CD14-positive monocyte (primary cell): ENCODE measurements around the gene ARID1B. TPM values are rescaled to one million over a fixed set of nuclear protein-coding genes. Genes with fewer than 3 reads are reported as not detected.

Experiments used
- DNase-seq, 3 donors: peaks; one replicate each; pipeline ENCODE4 v3.0.0-alpha.2; 2011 to 2022
- H2AFZ ChIP-seq: 2 replicates; pipeline ENCODE4 v1.6.0; 2012; ENCODE audit warnings: mild to moderate bottlenecking, low read depth, low read length, inconsistent platforms; ENCODE audit not compliant: insufficient read depth, poor library complexity, severe bottlenecking
- H3K27ac ChIP-seq, 2 donors: 1 replicate in 1 of 2; 2 replicates in 1 of 2; pipeline ENCODE4 v1.5.1; 2012 to 2013; ENCODE audit warnings: low read length in 2 of 2, control low read depth in 1 of 2, inconsistent platforms in 1 of 2, low read depth in 1 of 2, mild to moderate bottlenecking in 1 of 2
- H3K27me3 ChIP-seq, 2 donors: one replicate each; pipeline versions ENCODE4 v1.6.0 to v1.6.1; 2011 to 2013; ENCODE audit warnings: low read length in 2 of 2; ENCODE audit not compliant: control insufficient read depth in 2 of 2, insufficient read depth in 2 of 2
- H3K36me3 ChIP-seq, 2 donors: replicated peaks in 1 of 2; 1 replicate in 1 of 2; 2 replicates in 1 of 2; pipeline versions ENCODE4 v1.5.1 to v1.6.1; 2012 to 2013; ENCODE audit warnings: low read length in 2 of 2, control low read depth in 1 of 2, inconsistent platforms in 1 of 2, mild to moderate bottlenecking in 1 of 2; ENCODE audit not compliant: insufficient read depth in 2 of 2, control insufficient read depth in 1 of 2
- H3K4me1 ChIP-seq, 2 donors: 1 replicate in 1 of 2; 2 replicates in 1 of 2; pipeline versions ENCODE4 v1.5.1 to v1.6.1; 2012 to 2013; ENCODE audit warnings: low read length in 2 of 2, control low read depth in 1 of 2, inconsistent platforms in 1 of 2, mild to moderate bottlenecking in 1 of 2, moderate library complexity in 1 of 2; ENCODE audit not compliant: insufficient read depth in 2 of 2, control insufficient read depth in 1 of 2
- H3K4me2 ChIP-seq: replicated peaks from 2 replicates; pipeline ENCODE3; 2012; ENCODE audit warnings: low read length, moderate library complexity, mild to moderate bottlenecking; ENCODE audit not compliant: poor library complexity, severe bottlenecking; ENCODE audit errors: extremely low read depth
- H3K4me3 ChIP-seq, 3 experiments: fragments of 200-600 bp in 1 of 3; sonication (generic) in 1 of 3; replicated peaks in 1 of 3; 1 replicate in 2 of 3; 2 replicates in 1 of 3; pipeline ENCODE4 v1.5.1; 2011 to 2013; ENCODE audit warnings: low read length in 3 of 3, mild to moderate bottlenecking in 3 of 3, control low read depth in 2 of 3, low read depth in 2 of 3, inconsistent platforms in 1 of 3, moderate library complexity in 1 of 3
- H3K79me2 ChIP-seq: 2 replicates; pipeline ENCODE4 v1.6.0; 2012; ENCODE audit warnings: mild to moderate bottlenecking, control low read depth, inconsistent platforms, low read length, moderate library complexity; ENCODE audit not compliant: insufficient read depth
- H3K9ac ChIP-seq: 2 replicates; pipeline ENCODE4 v1.6.0; 2017; ENCODE audit warnings: low read length, mild to moderate bottlenecking; ENCODE audit not compliant: insufficient read depth, poor library complexity, severe bottlenecking
- H3K9me3 ChIP-seq, 2 donors: replicated peaks in 1 of 2; 1 replicate in 1 of 2; 2 replicates in 1 of 2; pipeline versions ENCODE4 v1.5.1 to v1.6.1; 2012 to 2013; ENCODE audit warnings: low read length in 2 of 2, control low read depth in 1 of 2; ENCODE audit not compliant: control insufficient read depth in 1 of 2, insufficient read depth in 1 of 2
- H4K20me1 ChIP-seq: 2 replicates; pipeline ENCODE4 v1.6.0; 2012; ENCODE audit warnings: mild to moderate bottlenecking, low read length, control low read depth, moderate library complexity; ENCODE audit not compliant: insufficient read depth
- H3K27ac Mint-ChIP-seq, 7 donors: one replicate each; pipeline ENCODE4 v1.8.0; 2020; ENCODE audit warnings: mild to moderate bottlenecking in 7 of 7, mixed read lengths in 7 of 7, moderate library complexity in 6 of 7, inconsistent platforms in 2 of 7
- H3K27me3 Mint-ChIP-seq, 3 donors: one replicate each; pipeline ENCODE4 v1.8.0; 2021 to 2022; ENCODE audit warnings: low read depth in 3 of 3, mild to moderate bottlenecking in 3 of 3, mixed read lengths in 3 of 3, moderate library complexity in 3 of 3, inconsistent platforms in 1 of 3
- H3K36me3 Mint-ChIP-seq, 2 donors: one replicate each; pipeline ENCODE4 v1.8.0; 2020; ENCODE audit warnings: mixed read lengths in 2 of 2, inconsistent platforms in 1 of 2, mild to moderate bottlenecking in 1 of 2
- H3K4me1 Mint-ChIP-seq: one replicate; pipeline ENCODE4 v1.8.0; 2020; ENCODE audit warnings: mild to moderate bottlenecking, mixed read lengths
- H3K4me3 Mint-ChIP-seq, 2 donors: one replicate each; pipeline ENCODE4 v1.8.0; 2020; ENCODE audit warnings: mild to moderate bottlenecking in 2 of 2, mixed read lengths in 2 of 2, moderate library complexity in 1 of 2
- H3K9me3 Mint-ChIP-seq, 7 donors: one replicate each; pipeline ENCODE4 v1.8.0; 2020 to 2022; ENCODE audit warnings: mixed read lengths in 7 of 7, mild to moderate bottlenecking in 6 of 7, moderate library complexity in 6 of 7, inconsistent platforms in 2 of 7
- WGBS: methylation state at CpG from one replicate; pipeline ENCODE4 v1.1.5; 2013; ENCODE audit warnings: missing lambda C conversion rate; ENCODE audit not compliant: insufficient coverage; 5-methylcytosine and 5-hydroxymethylcytosine counted together
- intact Hi-C, 2 donors: fragments of 100-400 bp; cut with micrococcal nuclease; formaldehyde crosslinking; loops; one replicate each; pipeline versions ENCODE4 v1.15.0 to v1.15.1; 2023
- polyA plus RNA-seq, 3 donors: library from polyadenylated mRNA; depleted of rRNA in 1 of 3; unstranded in 2 of 3; stranded (reverse) in 1 of 3; fragments of 300-500 nt in 2 of 3; fragments of >200 nt in 1 of 3; fragmentation: Illumina TruSeq in 2 of 3; gene quantifications; 1 replicate in 2 of 3; 2 replicates in 1 of 3; pipeline ENCODE4 v1.2.3, GENCODE V29; 2012 to 2021
- TF ChIP-seq, protein P1 (sequence below): fragments of 200-600 bp; IDR thresholded peaks from one replicate; pipeline ENCODE4 v1.8.0; 2022; ENCODE audit warnings: antibody characterized with exemption, mild to moderate bottlenecking

ARID1B gene
- polyA plus RNA-seq, 3 donors, result 3.2 to 22.1 (median 3.8) TPM

GRCh38 chr6:157157258-157157657, 380.1 kb downstream of the ARID1B start:
- no peaks in the 10 kb centered on the region for H3K27me3 Mint-ChIP-seq
- Histone ChIP-seq H3K79me2 (no peaks in the 10 kb centered on the region), H3K27me3 (no peaks in the 10 kb centered on the region), H3K4me3 (no peak overlapping the region), H3K9me3 (no peaks in the 10 kb centered on the region), H3K4me1 (no peaks in the 10 kb centered on the region), H3K9ac (no peak overlapping the region), H2AFZ (no peak overlapping the region), H3K27ac (no peak overlapping the region), H3K36me3 (peaks cover 24 to 75% of the 10 kb centered on the region in 2 donors), H3K4me2 (no peak overlapping the region), H4K20me1 (no peaks in the 10 kb centered on the region)
- no peaks in the 10 kb centered on the region for H3K9me3 Mint-ChIP-seq
- WGBS, result 96% methylated on average over 7 of the region's 9 CpGs
- TF ChIP-seq, protein P1, sequence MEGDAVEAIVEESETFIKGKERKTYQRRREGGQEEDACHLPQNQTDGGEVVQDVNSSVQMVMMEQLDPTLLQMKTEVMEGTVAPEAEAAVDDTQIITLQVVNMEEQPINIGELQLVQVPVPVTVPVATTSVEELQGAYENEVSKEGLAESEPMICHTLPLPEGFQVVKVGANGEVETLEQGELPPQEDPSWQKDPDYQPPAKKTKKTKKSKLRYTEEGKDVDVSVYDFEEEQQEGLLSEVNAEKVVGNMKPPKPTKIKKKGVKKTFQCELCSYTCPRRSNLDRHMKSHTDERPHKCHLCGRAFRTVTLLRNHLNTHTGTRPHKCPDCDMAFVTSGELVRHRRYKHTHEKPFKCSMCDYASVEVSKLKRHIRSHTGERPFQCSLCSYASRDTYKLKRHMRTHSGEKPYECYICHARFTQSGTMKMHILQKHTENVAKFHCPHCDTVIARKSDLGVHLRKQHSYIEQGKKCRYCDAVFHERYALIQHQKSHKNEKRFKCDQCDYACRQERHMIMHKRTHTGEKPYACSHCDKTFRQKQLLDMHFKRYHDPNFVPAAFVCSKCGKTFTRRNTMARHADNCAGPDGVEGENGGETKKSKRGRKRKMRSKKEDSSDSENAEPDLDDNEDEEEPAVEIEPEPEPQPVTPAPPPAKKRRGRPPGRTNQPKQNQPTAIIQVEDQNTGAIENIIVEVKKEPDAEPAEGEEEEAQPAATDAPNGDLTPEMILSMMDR, result no peak
- peak overlapping the region in 2 of 7 donors; percentile 21 to 41 for H3K27ac Mint-ChIP-seq
- no peaks in the 10 kb centered on the region for H3K4me1 Mint-ChIP-seq
- no peak for DNase-seq
- H3K4me3 Mint-ChIP-seq, result no peak overlapping the region
- intact Hi-C loops, result no loop called here
- H3K36me3 Mint-ChIP-seq, result peaks cover 42 to 48% of the 10 kb centered on the region in 2 donors

GRCh38 chr6:157158456-157158855, 381.3 kb downstream of the ARID1B start:
- H3K9me3 Mint-ChIP-seq, result no peaks in the 10 kb centered on the region
- Histone ChIP-seq H3K4me3 (no peak overlapping the region), H3K27me3 (no peaks in the 10 kb centered on the region), H3K4me2 (no peak overlapping the region), H3K79me2 (no peaks in the 10 kb centered on the region), H2AFZ (no peak overlapping the region), H3K9me3 (no peaks in the 10 kb centered on the region), H3K36me3 (peaks cover 20 to 74% of the 10 kb centered on the region in 2 donors), H3K9ac (no peak overlapping the region), H3K4me1 (no peaks in the 10 kb centered on the region), H4K20me1 (no peaks in the 10 kb centered on the region), H3K27ac (no peak overlapping the region)
- intact Hi-C loops, result no loop called here
- TF ChIP-seq, protein P1, result no peak
- no peaks in the 10 kb centered on the region for H3K27me3 Mint-ChIP-seq
- H3K36me3 Mint-ChIP-seq, result peaks cover 35 to 42% of the 10 kb centered on the region in 2 donors
- peak overlapping the region in 3 of 7 donors; percentile 11 to 51 (median 50) for H3K27ac Mint-ChIP-seq
- WGBS, result 93% methylated on average over 3 of the region's 4 CpGs
- DNase-seq, result no peak
- no peaks in the 10 kb centered on the region for H3K4me1 Mint-ChIP-seq
- no peak overlapping the region for H3K4me3 Mint-ChIP-seq
